ENCODE data around the gene TBC1D10A.

TBC1D10A gene

DNA sequence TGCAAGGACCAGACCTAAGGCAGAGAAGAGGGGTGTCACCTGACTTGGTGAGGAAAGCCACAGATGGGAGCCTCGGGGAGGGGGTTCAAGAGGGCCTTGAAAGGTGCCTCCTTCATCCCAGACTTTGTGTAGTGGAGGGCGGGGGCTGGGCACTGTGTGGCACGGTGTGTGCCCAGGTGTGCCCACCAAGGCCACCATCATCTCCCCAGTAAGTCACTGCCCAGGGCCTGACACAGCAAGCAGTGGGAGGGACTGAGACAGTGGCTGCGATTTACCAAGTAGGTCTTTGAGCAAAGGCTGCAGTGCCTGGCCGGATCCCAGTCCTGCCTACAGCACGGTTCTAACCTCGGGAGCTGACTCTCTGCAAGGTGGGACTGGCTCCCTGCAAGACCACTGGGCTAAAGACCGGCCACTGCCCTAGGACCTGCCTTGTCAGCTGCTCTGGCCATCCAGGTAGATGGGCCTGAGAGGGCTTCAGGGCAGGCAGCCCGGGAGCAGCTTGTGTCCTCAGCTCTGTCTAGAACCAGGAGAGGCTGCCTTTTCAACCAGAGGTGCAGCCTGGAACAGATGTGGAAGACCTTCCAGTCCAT lies 61.5 kb downstream of the TBC1D10A start:
- DNase-seq = no peak

DNA sequence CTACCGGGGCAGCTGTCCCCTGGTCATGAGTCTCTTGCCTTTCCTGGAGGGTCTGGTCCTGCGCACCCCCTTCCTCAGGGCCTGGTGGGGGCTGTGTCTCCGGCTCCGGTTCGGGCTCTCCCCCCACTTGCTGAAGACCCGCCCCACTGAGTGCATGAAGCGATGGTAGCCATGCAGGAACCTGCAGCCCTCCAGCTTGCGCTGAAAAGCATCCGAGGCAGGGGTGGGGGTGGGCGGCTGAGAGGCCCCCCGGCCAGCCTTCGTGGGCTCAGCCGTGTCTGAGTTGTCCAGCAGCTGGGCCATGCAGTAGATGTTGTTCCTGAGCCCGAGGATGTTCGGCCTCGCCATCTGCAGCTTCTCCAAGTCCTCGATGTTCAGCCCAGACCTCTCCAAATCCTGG lies 62.9 kb downstream of the TBC1D10A start:
- DNase-seq = no peak

GRCh38 chr22:30262917-30263741 lies 63.6 kb downstream of the TBC1D10A start:
- DNase-seq = no peak

DNA sequence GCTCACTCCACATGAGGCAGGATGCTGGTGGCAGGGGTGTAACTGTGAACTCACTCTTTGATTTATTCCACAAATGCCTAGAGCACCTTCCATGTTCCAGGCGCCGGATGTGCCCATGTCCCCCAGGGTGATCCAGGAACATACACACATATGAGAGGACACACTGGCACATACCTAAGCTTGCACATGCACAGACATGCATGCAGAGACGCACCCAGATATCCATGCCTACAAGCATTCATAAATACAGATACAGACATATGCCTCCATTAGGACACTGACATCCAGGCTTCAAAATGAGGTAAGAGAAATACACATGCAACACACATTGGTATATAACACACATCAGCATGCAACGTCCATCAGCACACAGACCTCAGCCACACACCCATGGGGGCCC lies 64.6 kb downstream of the TBC1D10A start:
- no peak for DNase-seq

GRCh38 chr22:30261134-30261533 lies 65.6 kb downstream of the TBC1D10A start:
- no peak for DNase-seq

GRCh38 chr22:30260682-30261081 lies 66.1 kb downstream of the TBC1D10A start:
- DNase-seq = no peak

DNA sequence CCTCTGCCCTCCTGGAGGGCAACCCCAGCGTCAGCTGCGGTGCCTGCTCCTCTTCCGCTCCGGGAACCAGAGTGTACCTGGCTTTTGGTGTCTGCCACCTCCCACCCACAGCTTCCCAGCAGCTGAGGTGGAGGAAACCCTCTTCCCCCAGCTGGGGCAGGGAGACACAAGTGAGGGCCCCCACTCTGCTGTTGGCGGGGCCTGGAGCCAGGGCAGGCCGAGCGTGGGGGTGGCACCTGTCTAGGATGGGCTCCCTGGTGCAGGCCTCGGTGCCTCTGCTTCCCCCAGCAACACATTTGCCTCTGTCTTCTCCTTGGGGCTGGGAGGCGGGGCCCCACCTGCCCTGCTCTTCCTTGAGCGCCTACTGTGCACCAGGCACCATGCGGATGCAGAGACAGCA lies 66.5 kb downstream of the TBC1D10A start:
- no peak for DNase-seq

- DNase-seq = no peak
These were observed 72.4 kb downstream of the TBC1D10A start for GRCh38 chr22:30254314-30254713.

DNA sequence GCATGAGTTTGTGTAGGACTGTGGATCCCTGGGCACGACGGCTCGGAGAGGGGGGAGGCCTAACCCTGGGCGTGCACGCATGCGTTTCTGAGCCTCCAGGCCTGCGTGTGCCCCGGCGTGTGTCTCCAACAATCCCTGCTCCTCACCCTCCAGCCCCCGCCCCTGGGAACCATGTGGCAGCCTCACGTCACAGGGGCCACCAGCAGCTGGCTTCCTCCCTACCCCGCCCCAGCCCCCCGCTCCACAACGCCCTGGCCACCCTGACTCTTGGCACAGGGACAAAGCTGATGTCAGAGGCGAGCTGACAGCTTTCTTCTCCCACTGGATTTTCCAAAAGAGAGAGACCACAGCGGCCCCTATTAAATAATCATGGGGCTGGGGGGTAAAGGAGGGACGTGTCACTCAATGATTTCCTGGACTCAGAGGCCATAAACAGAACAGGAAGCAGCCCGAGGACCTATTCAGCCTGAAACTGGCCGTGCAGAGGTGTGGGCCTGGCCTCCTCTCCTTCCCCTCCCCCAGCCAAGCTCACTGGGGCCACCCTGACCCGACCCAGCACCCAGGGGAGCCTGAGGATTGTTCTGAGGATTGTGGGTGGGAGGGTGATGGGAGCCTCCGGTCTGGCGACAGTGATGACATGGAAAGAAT lies 73.4 kb downstream of the TBC1D10A start:
- no peak for DNase-seq

DNA sequence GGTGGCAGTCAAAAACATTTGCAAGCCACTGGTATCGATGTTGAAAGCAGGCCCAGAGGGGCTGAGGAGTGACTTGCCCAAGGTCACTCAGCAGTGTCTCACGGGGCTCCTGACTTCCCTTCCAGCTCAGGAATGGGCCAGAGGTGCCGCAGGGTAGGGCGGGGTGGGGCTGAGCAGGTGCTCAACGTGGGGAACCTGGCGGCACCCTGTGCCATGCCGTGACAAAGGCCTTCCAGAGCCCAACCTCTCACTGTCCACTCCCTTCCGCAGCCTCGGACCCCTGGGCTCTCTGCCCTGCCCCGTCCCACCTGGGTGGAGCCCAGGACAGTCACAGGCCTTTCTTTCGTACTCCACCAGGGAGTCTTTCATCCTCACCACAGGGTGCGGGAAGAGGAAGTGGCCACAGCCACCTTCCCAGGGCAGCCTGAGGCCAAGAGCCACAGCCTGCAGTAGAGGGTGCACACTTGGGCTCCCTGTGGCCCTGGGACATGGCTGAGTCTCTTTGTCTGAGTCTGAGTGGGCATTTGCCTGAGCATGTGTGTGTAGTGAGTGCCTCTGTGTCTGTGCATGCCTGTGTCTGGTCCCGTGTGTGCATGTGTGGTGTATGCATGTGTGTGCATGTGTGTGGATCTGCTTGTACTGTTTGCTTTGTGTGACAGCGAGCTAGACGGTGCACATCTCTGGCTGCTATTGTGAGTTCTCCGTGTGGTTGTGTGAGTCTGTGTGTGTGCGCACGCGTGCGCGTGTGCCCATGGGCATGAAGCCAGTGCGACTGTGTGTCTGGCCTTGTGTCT lies 74.1 kb downstream of the TBC1D10A start:
- DNase-seq = no peak

DNA sequence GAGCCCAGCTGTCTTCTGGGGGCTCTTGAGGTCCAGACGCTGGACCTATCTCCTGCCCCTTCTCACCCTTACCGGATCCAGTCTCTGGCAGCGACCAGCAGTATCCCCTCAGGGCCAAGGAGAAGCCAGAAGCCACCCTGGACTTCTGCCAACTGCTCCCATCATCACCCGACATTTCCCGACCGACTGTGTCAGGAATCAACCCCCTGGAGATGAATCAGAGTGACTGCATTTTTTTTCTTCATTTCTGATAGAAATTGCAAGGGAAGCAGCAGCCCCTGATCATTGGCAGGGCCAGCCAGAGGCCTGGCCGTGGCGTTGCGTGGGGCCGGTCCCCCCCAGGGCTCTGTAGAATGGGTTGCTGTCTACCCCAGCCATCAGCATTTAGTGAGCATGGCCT lies 75.0 kb downstream of the TBC1D10A start:
- no peak for DNase-seq

DNA sequence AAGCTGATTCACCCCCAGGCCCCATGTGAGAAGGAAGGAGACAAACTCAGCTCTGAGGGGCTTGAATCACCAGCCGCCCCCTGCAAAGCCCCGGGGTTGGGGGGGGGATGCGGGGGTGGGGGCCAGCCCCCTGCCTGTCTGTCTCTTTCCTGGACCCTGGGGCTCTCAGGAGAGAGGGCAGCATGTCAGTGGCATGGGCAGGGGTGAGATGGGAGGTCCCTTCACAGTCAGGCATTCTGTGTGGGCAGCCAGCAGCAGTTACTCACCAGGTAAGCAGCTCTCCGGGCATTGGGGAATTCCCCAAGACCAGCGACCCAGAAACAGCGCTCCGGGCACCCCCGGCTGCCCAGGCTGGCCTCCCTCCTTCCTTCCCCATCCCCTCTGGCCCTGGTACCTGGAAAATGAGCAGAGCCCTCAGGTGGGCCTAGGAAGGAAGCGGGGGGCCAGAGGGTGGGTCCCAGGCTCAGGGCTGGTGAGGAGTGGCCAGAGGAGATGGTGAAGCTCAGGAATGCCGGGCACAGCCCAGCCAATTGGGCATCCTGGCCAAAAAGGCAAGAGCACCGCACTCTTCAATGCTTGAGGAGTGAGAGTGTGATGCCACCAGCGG lies 76.0 kb downstream of the TBC1D10A start:
- DNase-seq = no peak

DNA sequence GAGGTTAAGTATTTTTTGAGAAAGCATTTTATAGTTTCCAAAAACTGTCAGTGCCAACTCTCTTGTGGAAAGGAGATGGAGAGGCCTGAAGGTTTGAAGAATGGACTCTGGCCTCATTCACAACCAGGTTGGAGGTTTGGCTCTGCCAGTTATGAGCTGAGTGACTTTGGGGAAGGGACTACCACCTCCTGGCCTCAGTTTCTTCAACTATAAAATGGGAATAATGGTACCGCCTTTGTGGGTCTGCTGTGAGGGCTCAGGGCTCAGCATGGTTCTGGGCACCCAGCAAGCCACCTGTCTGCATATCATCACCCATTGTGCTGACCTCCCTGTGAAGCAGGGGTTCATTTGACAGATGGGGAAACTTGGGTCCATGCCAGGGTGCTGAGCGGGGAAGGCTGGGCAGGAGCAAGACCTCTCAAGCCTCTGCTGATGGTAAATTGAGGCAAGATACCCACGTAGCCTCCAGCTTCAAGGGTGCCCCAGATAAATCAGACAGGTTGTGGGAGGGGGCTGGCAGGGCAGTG lies 76.6 kb downstream of the TBC1D10A start:
- DNase-seq = no peak

GRCh38 chr22:30249049-30250038 lies 77.4 kb downstream of the TBC1D10A start:
- DNase-seq = no peak

- DNase-seq = no peak
These were observed 78.3 kb downstream of the TBC1D10A start for GRCh38 chr22:30248484-30248883.

GRCh38 chr22:30247974-30248373 lies 78.8 kb downstream of the TBC1D10A start:
- no peak for DNase-seq

DNA sequence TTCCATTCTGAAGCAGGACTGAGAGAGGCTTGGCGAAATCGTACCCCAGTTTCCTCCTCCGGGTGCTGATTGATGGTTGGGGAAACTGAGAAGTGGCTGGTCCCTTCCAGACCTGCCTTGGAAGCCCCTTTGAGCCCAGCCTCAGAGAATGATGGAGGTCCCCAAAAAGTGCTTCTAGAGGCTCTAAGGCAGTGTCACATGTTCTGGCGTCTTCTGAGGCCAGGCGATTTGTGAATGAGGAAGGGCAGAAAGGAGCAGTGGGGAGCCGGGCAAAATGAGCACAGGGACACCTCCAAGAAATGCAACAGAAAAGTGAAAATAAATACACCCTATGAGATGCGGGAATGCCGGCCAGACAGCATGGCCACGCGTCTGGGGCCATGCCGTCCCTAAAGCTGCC lies 79.2 kb downstream of the TBC1D10A start:
- no peak for DNase-seq

GRCh38 chr22:30246814-30247376 lies 79.8 kb downstream of the TBC1D10A start:
- DNase-seq = no peak

DNA sequence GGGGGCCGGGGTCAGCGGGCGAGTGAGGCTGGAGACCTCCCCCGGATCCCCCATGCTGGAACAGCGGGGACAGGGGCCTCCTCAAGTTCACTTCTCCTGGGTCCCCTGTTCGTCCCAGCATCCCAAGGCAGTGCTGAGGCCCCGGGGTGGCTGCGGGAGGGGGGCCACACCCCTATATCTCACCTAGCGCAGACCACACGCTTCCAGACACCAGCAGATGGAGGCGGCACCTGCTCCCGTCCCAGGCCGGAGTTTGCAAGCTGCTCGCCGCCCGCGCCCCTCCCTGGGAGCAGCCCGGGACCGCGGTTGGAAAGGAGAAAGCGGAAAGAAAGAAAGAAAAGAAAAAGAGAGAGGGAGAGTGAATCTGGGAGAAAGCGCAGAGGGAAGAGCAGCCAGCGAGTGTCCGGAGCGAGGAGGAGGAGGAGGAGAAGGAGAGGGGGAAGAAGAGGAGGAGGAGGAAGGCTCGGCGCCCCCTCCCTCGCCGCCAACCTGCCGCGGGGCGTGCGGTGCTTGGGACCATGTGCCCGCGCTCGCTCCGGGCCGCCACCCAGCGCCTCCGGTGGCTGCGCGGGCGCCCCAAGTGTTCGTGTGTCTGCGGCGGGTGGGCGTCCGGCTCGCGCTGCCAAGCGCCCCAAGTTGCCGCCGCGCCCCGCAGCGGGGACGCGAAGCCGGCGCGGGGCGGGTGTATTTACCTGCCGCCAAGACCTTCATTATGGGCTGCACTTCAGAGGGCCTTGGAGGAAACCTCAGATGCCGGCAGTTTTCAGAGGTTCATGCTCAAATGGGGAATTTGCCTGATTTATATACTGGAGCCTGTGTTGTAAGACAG lies 80.5 kb downstream of the TBC1D10A start, which contains the start of gene LIF:
Gene LIF (minus strand): TSS at position 775 of the 829 bp plus-strand sequence. CDS start 64 bp downstream, at position 711.
- no peak for DNase-seq
